Liver (tissue), 3 donors: Measurements from ENCODE around the gene BSN.

Source experiments
- GABPA ChIP-seq, 2 donors: IDR thresholded peaks in 1 of 2; conservative IDR thresholded peaks in 1 of 2; 2 replicates each; pipeline ENCODE4 v1.6.1; 2016; ENCODE audit warnings: antibody characterized with exemption in 2 of 2, mild to moderate bottlenecking in 1 of 2, moderate library complexity in 1 of 2
- JUND ChIP-seq, 2 donors: IDR thresholded peaks; 2 replicates each; pipeline ENCODE4 v1.6.1; 2016; ENCODE audit warnings: antibody characterized with exemption in 2 of 2
- TAF1 ChIP-seq: conservative IDR thresholded peaks from 2 replicates; pipeline ENCODE4 v1.6.1; 2016; ENCODE audit warnings: antibody characterized with exemption, mild to moderate bottlenecking
- TF ChIP-seq, protein P1 (sequence below): fragments of 150-350 bp; IDR thresholded peaks from 2 replicates; pipeline ENCODE4 v1.5.1; 2017; ENCODE audit warnings: improper control_type of control experiment, low read depth, low read length; ENCODE audit not compliant: missing input control
- donor health status: healthy.
- donor health status: healthy.

DNA sequence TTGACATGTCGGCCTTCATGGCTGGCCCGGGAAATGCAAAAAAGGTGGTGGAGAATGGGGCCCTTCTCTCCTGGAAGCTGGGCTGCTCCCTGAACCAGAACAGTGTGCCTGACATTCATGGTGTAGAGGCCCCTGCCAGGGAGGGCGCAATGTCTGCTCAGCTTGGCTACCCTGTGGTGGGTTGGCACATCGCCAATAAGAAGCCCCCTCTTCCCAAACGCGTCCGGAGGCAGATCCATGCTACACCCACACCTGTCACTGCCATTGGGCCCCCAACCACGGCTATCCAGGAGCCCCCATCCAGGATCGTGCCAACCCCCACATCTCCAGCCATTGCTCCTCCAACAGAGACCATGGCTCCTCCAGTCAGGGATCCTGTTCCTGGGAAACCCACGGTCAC is 23.1 kb upstream of the BSN start:
- TF ChIP-seq, protein P1, sequence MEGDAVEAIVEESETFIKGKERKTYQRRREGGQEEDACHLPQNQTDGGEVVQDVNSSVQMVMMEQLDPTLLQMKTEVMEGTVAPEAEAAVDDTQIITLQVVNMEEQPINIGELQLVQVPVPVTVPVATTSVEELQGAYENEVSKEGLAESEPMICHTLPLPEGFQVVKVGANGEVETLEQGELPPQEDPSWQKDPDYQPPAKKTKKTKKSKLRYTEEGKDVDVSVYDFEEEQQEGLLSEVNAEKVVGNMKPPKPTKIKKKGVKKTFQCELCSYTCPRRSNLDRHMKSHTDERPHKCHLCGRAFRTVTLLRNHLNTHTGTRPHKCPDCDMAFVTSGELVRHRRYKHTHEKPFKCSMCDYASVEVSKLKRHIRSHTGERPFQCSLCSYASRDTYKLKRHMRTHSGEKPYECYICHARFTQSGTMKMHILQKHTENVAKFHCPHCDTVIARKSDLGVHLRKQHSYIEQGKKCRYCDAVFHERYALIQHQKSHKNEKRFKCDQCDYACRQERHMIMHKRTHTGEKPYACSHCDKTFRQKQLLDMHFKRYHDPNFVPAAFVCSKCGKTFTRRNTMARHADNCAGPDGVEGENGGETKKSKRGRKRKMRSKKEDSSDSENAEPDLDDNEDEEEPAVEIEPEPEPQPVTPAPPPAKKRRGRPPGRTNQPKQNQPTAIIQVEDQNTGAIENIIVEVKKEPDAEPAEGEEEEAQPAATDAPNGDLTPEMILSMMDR = no peak
- no peak for TF ChIP-seq JUND (IDR thresholded peaks at IDR 0.05)
- no peak for TF ChIP-seq TAF1
- TF ChIP-seq GABPA (IDR thresholded peaks at IDR 0.05 in 1 of 2, conservative IDR thresholded peaks at IDR 0.05 in 1 of 2) = no peak
